Measurements from ENCODE around the gene TMEM87B. TPM values are rescaled to one million over a fixed set of nuclear protein-coding genes. Genes with fewer than 3 reads are reported as not detected.
A peak's percentile ranks its signal among the peaks of the same experiment; 100 is the strongest.
"Not testable (repeated sequence)": the region's sequence is repeated elsewhere in the genome, so short reads cannot be mapped to it uniquely, and the experiment has no call there.

Gene TMEM87B
- total and polyA plus RNA-seq, 7 experiments from 2014 or later: 7.3 to 26.9 (median 15.4) TPM

GRCh38 chr2:112096098-112096497, 41.0 kb downstream of the TMEM87B start:
- Mint-ChIP-seq H3K36me3 (peaks cover 25 to 55% (median 38%) of the 10 kb centered on the region in 5 donors), H3K9me3 (no peaks in the 10 kb centered on the region), H3K4me3 (no peak overlapping the region), H3K27ac (no peak overlapping the region), H3K27me3 (no peaks in the 10 kb centered on the region), H3K4me1 (peaks cover 2 to 18% (median 12%) of the 10 kb centered on the region in 7 donors)
- intact Hi-C loops (cut with micrococcal nuclease): no loop called here
- peaks cover 6 to 35% (median 15%) of the 10 kb centered on the region in 3 experiments for H3K36me3 ChIP-seq (ENCODE audit: control insufficient read depth in 2 of 3, insufficient read depth in 3 of 3, low read length in 3 of 3)
- H3K9me3 ChIP-seq (ENCODE audit: control insufficient read depth in 2 of 3, low read length in 3 of 3): no peaks in the 10 kb centered on the region
- ATAC-seq: no peak
- H3K27me3 ChIP-seq (ENCODE audit: control insufficient read depth in 2 of 2, insufficient read depth in 2 of 2, low read length in 2 of 2): no peaks in the 10 kb centered on the region
- no peak overlapping the region for H3K27ac ChIP-seq (ENCODE audit: low read depth, low read length)
- no peak for DNase-seq
- ChIA-PET POLR2A (no interaction called here), CTCF (no interaction called here)
- no peak overlapping the region for H3K4me3 ChIP-seq (ENCODE audit: low read length)
- H3K4me1 ChIP-seq (ENCODE audit: control insufficient read depth in 2 of 2, insufficient read depth in 2 of 2, low read length in 2 of 2): no peaks in the 10 kb centered on the region

DNA sequence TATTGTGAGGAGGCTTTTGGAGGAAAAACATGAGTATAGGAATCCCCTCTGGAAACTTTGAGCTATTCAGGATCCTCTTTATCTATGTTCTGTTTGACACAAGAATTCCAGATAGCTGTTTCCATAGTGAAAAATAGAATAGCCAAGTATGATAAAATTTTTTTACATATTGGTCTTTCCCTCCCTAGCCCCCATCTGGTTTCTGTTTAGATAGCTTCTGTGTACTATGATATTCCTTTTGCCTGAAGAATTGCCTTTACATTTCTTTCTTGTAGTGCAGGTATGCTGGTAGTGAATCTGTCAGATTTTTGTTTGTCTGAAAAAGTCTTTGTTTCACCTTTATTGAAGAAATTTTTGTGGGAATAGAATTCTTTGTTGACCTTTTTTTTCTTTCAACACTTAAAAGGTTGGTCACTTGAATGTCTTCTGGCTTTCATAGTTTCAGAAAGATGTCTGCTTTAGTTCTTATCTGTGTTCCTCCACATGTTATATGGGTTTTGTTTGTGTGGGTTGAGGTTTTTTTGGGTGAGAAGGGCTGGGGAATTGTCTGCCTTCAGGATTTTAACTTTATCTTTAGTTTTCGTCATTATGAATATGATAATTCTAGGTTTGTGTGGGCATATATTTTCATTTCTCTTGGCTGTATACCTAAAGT, 53.2 kb downstream of the TMEM87B start:
- H3K9me3 Mint-ChIP-seq: peaks cover 0 to 28% (median 15%) of the 10 kb centered on the region in 11 donors
- no peaks in the 10 kb centered on the region for H3K27me3 Mint-ChIP-seq
- H3K4me1 Mint-ChIP-seq: peaks cover 0 to 3% (median 0%) of the 10 kb centered on the region in 7 donors
- H3K4me1 ChIP-seq (ENCODE audit: control insufficient read depth in 2 of 2, insufficient read depth in 2 of 2, low read length in 2 of 2): no peaks in the 10 kb centered on the region
- no peak overlapping the region for H3K27ac Mint-ChIP-seq
- no peaks in the 10 kb centered on the region for H3K9me3 ChIP-seq (ENCODE audit: control insufficient read depth in 2 of 3, low read length in 3 of 3)
- DNase-seq (no peak), ATAC-seq (no peak)
- ChIA-PET POLR2A (no interaction called here), CTCF (no interaction called here)
- intact Hi-C loops (cut with micrococcal nuclease): no loop called here
- H3K36me3 ChIP-seq (ENCODE audit: control insufficient read depth in 2 of 3, insufficient read depth in 3 of 3, low read length in 3 of 3): peaks cover 10 to 46% (median 21%) of the 10 kb centered on the region in 3 experiments
- H3K27me3 ChIP-seq (ENCODE audit: control insufficient read depth in 2 of 2, insufficient read depth in 2 of 2, low read length in 2 of 2): no peaks in the 10 kb centered on the region
- H3K4me3 ChIP-seq (ENCODE audit: low read length): no peak overlapping the region
- H3K36me3 Mint-ChIP-seq: peaks cover 45 to 88% (median 77%) of the 10 kb centered on the region in 5 donors
- H3K27ac ChIP-seq (ENCODE audit: low read depth, low read length): no peak overlapping the region
- H3K4me3 Mint-ChIP-seq: no peak overlapping the region

- H3K36me3 ChIP-seq (ENCODE audit: control insufficient read depth in 2 of 3, insufficient read depth in 3 of 3, low read length in 3 of 3): peaks cover 10 to 39% (median 21%) of the 10 kb centered on the region in 3 experiments
- CTCF ChIA-PET: no interaction called here
- intact Hi-C loops (cut with micrococcal nuclease): no loop called here
These were observed 54.2 kb downstream of the TMEM87B start for GRCh38 chr2:112109278-112109677.

DNA sequence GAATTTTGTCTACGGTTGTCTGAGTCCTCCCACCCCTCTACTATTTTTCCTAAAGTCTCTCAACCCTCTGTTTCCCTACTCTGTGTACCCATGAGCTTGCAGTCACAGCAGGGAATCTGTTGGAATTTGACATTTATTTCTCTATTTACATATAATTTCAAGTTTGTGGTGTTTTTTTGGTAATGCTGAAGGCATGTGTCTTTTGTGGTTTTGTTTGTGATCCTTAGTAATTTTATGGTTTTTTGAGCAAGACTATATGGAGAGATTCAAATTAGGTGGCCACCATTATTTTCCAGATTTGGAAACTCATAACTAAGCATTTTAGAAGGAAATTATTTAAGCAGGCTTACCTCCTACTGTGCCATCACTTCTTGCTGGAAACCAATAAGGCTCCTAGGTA, 55.9 kb downstream of the TMEM87B start:
- Mint-ChIP-seq H3K27me3 (no peaks in the 10 kb centered on the region), H3K9me3 (peaks cover 0 to 28% (median 15%) of the 10 kb centered on the region in 11 donors), H3K36me3 (peaks cover 45 to 68% (median 66%) of the 10 kb centered on the region in 5 donors), H3K27ac (no peak overlapping the region), H3K4me1 (peaks cover 0 to 4% (median 0%) of the 10 kb centered on the region in 7 donors), H3K4me3 (no peak overlapping the region)
- DNase-seq: no peak
- Histone ChIP-seq H3K9me3 (ENCODE audit: control insufficient read depth in 2 of 3, low read length in 3 of 3) (no peaks in the 10 kb centered on the region), H3K4me1 (ENCODE audit: control insufficient read depth in 2 of 2, insufficient read depth in 2 of 2, low read length in 2 of 2) (no peaks in the 10 kb centered on the region), H3K36me3 (ENCODE audit: control insufficient read depth in 2 of 3, insufficient read depth in 3 of 3, low read length in 3 of 3) (peaks cover 11 to 36% (median 15%) of the 10 kb centered on the region in 3 experiments), H3K27me3 (ENCODE audit: control insufficient read depth in 2 of 2, insufficient read depth in 2 of 2, low read length in 2 of 2) (no peaks in the 10 kb centered on the region), H3K4me3 (ENCODE audit: low read length) (no peak overlapping the region), H3K27ac (ENCODE audit: low read depth, low read length) (no peak overlapping the region)
- intact Hi-C loops (cut with micrococcal nuclease): no loop called here
- ChIA-PET CTCF (no interaction called here), POLR2A (interaction anchor here (0.8 kb wide), 1 partner anchor 72 kb away, joined by 3 read pairs; no protein-coding TSS in a partner anchor)
- ATAC-seq: no peak

More at GRCh38 chr2:112109278-112109677, 54.2 kb downstream of the TMEM87B start:
- Mint-ChIP-seq H3K27ac (no peak overlapping the region), H3K36me3 (peaks cover 46 to 80% (median 69%) of the 10 kb centered on the region in 5 donors), H3K9me3 (peaks cover 0 to 28% (median 15%) of the 10 kb centered on the region in 11 donors), H3K4me3 (no peak overlapping the region), H3K4me1 (peaks cover 0 to 4% (median 0%) of the 10 kb centered on the region in 7 donors), H3K27me3 (no peaks in the 10 kb centered on the region)
- no peaks in the 10 kb centered on the region for H3K4me1 ChIP-seq (ENCODE audit: control insufficient read depth in 2 of 2, insufficient read depth in 2 of 2, low read length in 2 of 2)
- no peaks in the 10 kb centered on the region for H3K9me3 ChIP-seq (ENCODE audit: control insufficient read depth in 2 of 3, low read length in 3 of 3)
- no peak overlapping the region for H3K4me3 ChIP-seq (ENCODE audit: low read length)
- ATAC-seq: no peak
- no peaks in the 10 kb centered on the region for H3K27me3 ChIP-seq (ENCODE audit: control insufficient read depth in 2 of 2, insufficient read depth in 2 of 2, low read length in 2 of 2)
- no peak for DNase-seq
- no peak overlapping the region for H3K27ac ChIP-seq (ENCODE audit: low read depth, low read length)
- POLR2A ChIA-PET: no interaction called here

GRCh38 chr2:112113354-112113753, 58.3 kb downstream of the TMEM87B start:
- H3K4me3 ChIP-seq (ENCODE audit: low read length); DNase-seq; H3K9me3 ChIP-seq (ENCODE audit: control insufficient read depth in 2 of 3, low read length in 3 of 3); ATAC-seq; H3K27me3 ChIP-seq (ENCODE audit: control insufficient read depth in 2 of 2, insufficient read depth in 2 of 2, low read length in 2 of 2); H3K27me3 Mint-ChIP-seq; H3K4me3 Mint-ChIP-seq; H3K4me1 ChIP-seq (ENCODE audit: control insufficient read depth in 2 of 2, insufficient read depth in 2 of 2, low read length in 2 of 2); H3K27ac ChIP-seq (ENCODE audit: low read depth, low read length); POLR2A ChIA-PET; H3K4me1 Mint-ChIP-seq; intact Hi-C loops (cut with micrococcal nuclease): not testable (repeated sequence)
- peaks cover 29 to 55% (median 47%) of the 10 kb centered on the region in 5 donors for H3K36me3 Mint-ChIP-seq
- peak overlapping the region in 1 of 9 donors; percentile 15 for H3K27ac Mint-ChIP-seq
- CTCF ChIA-PET: interaction anchor here (1.6 kb wide), 1 partner anchor 9 kb away, joined by 9 read pairs; no protein-coding TSS in a partner anchor
- H3K36me3 ChIP-seq (ENCODE audit: control insufficient read depth in 2 of 3, insufficient read depth in 3 of 3, low read length in 3 of 3): peaks cover 14 to 46% (median 20%) of the 10 kb centered on the region in 3 experiments
- peaks cover 0 to 21% (median 11%) of the 10 kb centered on the region in 11 donors for H3K9me3 Mint-ChIP-seq

DNA sequence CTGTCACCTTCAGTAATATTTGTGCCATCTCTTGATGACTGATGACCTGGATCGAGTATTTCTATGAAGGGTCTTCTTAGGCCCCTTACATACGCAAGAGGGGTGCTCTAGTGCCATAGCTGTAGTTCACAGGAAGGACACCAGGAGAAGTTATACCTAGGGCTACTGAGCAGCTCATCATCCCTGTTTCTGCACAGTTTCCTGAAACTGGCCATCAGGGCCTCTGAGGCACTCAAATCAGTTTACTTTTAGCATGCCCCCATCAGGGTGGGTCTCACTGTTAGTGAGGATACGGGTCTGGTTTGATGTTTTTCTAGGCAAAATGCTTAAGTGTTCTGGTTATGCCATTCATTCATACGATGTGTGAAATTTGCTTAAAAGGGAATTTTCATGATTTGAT, 63.1 kb downstream of the TMEM87B start:
- Histone ChIP-seq H3K27me3 (ENCODE audit: control insufficient read depth in 2 of 2, insufficient read depth in 2 of 2, low read length in 2 of 2) (no peaks in the 10 kb centered on the region), H3K36me3 (ENCODE audit: control insufficient read depth in 2 of 3, insufficient read depth in 3 of 3, low read length in 3 of 3) (peaks cover 4 to 17% (median 9%) of the 10 kb centered on the region in 3 experiments), H3K4me1 (ENCODE audit: control insufficient read depth in 2 of 2, insufficient read depth in 2 of 2, low read length in 2 of 2) (no peaks in the 10 kb centered on the region), H3K9me3 (ENCODE audit: control insufficient read depth in 2 of 3, low read length in 3 of 3) (no peaks in the 10 kb centered on the region), H3K27ac (ENCODE audit: low read depth, low read length) (no peak overlapping the region), H3K4me3 (ENCODE audit: low read length) (no peak overlapping the region)
- DNase-seq (no peak), ATAC-seq (no peak)
- Mint-ChIP-seq H3K27me3 (no peaks in the 10 kb centered on the region), H3K4me3 (no peak overlapping the region), H3K4me1 (peaks cover 0 to 10% (median 0%) of the 10 kb centered on the region in 7 donors), H3K27ac (no peak overlapping the region), H3K9me3 (no peaks in the 10 kb centered on the region), H3K36me3 (peaks cover 2 to 14% (median 4%) of the 10 kb centered on the region in 5 donors)
- CTCF ChIA-PET: interaction anchor here (0.6 to 1.5 kb wide), 4 partner anchors 12 to 384 kb away, joined by 3 read pairs; no protein-coding TSS in a partner anchor
- intact Hi-C loops (cut with micrococcal nuclease): no loop called here
- POLR2A ChIA-PET: no interaction called here
